Naive B cell (primary cell): ENCODE results near the gene DLGAP3. TPM values are rescaled to one million over a fixed set of nuclear protein-coding genes. Genes with fewer than 3 reads are reported as not detected.
"Not testable (repeated sequence)": the region's sequence is repeated elsewhere in the genome, so short reads cannot be mapped to it uniquely, and the experiment has no call there.

Source experiments
- ATAC-seq, 2 donors: fragments of 150-1000 bp; cut with Tn5 transposase; 2 replicates each; pipeline ENCODE4 v1.10.0; 2021; ENCODE audit warnings: low read depth in 2 of 2, mild to moderate bottlenecking in 2 of 2, moderate library complexity in 2 of 2
- DNase-seq: peaks from one replicate; pipeline ENCODE4 v3.0.0; 2022
- H3K27ac Mint-ChIP-seq, 6 donors: one replicate each; pipeline ENCODE4 v1.8.0; 2020 to 2022; ENCODE audit warnings: mild to moderate bottlenecking in 6 of 6, mixed read lengths in 6 of 6, moderate library complexity in 5 of 6, inconsistent platforms in 2 of 6
- H3K27me3 Mint-ChIP-seq, 3 donors: one replicate each; pipeline ENCODE4 v1.8.0; 2021 to 2022; ENCODE audit warnings: mixed read lengths in 3 of 3, mild to moderate bottlenecking in 1 of 3
- H3K36me3 Mint-ChIP-seq, 2 donors: one replicate each; pipeline ENCODE4 v1.8.0; 2020 to 2022; ENCODE audit warnings: mixed read lengths in 2 of 2, inconsistent platforms in 1 of 2, mild to moderate bottlenecking in 1 of 2
- H3K4me1 Mint-ChIP-seq, 3 donors: one replicate each; pipeline ENCODE4 v1.8.0; 2020 to 2022; ENCODE audit warnings: mixed read lengths in 3 of 3, inconsistent platforms in 1 of 3, mild to moderate bottlenecking in 1 of 3, moderate library complexity in 1 of 3
- H3K4me3 Mint-ChIP-seq, 8 donors: one replicate each; pipeline ENCODE4 v1.8.0; 2020 to 2022; ENCODE audit warnings: mild to moderate bottlenecking in 8 of 8, mixed read lengths in 8 of 8, moderate library complexity in 8 of 8, inconsistent platforms in 2 of 8
- H3K9me3 Mint-ChIP-seq, 7 donors: one replicate each; pipeline ENCODE4 v1.8.0; 2020 to 2022; ENCODE audit warnings: mixed read lengths in 7 of 7, mild to moderate bottlenecking in 5 of 7, inconsistent platforms in 2 of 7, moderate library complexity in 1 of 7
- polyA plus RNA-seq, 6 donors: library from polyadenylated mRNA; unstranded; fragments of 300-500 nt; fragmentation: Illumina TruSeq; gene quantifications; one replicate each; pipeline ENCODE4 v1.2.3, GENCODE V29; 2021; ENCODE audit warnings: low read depth in 6 of 6

Gene DLGAP3
- polyA plus RNA-seq, 6 donors from 2014 or later: 0.25 to 1.4 (median 0.41) TPM; not detected in 1

GRCh38 chr1:34827341-34827941 lies 102.0 kb downstream of the DLGAP3 start:
- H3K9me3 Mint-ChIP-seq: peaks cover 0 to 3% (median 0%) of the 10 kb centered on the region in 7 donors
- H3K4me1 Mint-ChIP-seq: peaks cover 3 to 7% (median 4%) of the 10 kb centered on the region in 3 donors
- no peak overlapping the region for H3K4me3 Mint-ChIP-seq
- H3K27ac Mint-ChIP-seq: no peak overlapping the region
- H3K36me3 Mint-ChIP-seq: no peaks in the 10 kb centered on the region
- ATAC-seq (no peak), DNase-seq (no peak)
- H3K27me3 Mint-ChIP-seq: no peaks in the 10 kb centered on the region

DNA sequence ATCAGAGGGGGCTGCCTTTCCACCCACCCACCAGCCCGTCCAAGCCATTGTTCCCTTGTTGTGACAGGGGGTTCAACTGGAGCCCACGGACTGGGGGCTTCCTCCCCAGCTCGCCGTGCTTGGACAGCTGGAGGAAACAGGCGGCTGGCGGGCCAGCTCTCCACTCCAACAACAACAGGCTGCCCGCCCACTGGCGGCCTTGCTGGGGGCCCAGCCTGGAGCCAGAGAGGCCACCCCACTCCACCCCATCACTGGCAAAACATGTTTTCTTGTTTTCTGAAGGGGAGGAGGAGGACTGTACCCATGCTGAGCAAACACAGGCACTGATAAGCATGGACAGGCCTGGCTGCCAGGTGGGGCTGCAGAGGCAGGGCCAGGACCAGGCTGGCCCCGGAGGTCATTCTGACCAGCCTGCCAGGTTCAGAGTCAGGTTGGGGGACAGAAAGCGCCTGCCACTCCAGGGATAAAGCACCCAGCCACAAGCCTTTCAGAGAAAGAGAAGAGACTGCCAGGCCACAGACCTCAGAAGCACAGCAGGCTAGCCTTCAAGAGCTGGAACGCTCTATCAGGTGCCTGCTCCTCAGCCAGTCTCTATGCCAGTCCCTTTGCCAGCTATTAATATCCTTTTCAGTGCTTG lies 103.9 kb downstream of the DLGAP3 start:
- DNase-seq (no peak), ATAC-seq (no peak)
- no peaks in the 10 kb centered on the region for H3K27me3 Mint-ChIP-seq
- no peak overlapping the region for H3K4me3 Mint-ChIP-seq
- H3K36me3 Mint-ChIP-seq: no peaks in the 10 kb centered on the region
- peaks cover 11 to 13% (median 13%) of the 10 kb centered on the region in 3 donors for H3K4me1 Mint-ChIP-seq
- peaks cover 0 to 3% (median 0%) of the 10 kb centered on the region in 7 donors for H3K9me3 Mint-ChIP-seq
- no peak overlapping the region for H3K27ac Mint-ChIP-seq

- no peak overlapping the region for H3K27ac Mint-ChIP-seq
- H3K9me3 Mint-ChIP-seq: peaks cover 0 to 5% (median 0%) of the 10 kb centered on the region in 7 donors
- ATAC-seq: no peak
- no peak for DNase-seq
- H3K36me3 Mint-ChIP-seq: no peaks in the 10 kb centered on the region
- no peaks in the 10 kb centered on the region for H3K27me3 Mint-ChIP-seq
- peaks cover 11 to 13% (median 13%) of the 10 kb centered on the region in 3 donors for H3K4me1 Mint-ChIP-seq
- no peak overlapping the region for H3K4me3 Mint-ChIP-seq
Measured at GRCh38 chr1:34824817-34825454, 104.5 kb downstream of the DLGAP3 start.

DNA sequence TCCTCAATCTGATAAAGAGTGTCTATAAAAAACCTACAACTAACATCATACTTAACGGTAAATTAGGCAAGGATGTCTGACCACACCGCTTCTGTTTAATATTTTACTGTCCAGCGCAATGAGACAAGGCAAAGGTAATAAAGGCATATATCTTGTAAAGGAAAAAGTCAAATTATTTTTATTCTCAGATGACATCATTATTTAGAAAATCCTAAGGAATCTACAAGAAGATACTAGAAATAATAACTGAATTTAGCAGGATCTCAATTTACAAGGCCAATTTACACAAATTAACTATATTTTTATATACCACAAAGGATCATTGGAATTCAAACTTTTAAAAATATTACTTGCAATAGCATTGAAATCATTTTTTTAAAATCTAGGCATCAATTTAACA lies 107.2 kb downstream of the DLGAP3 start:
- H3K27me3 Mint-ChIP-seq: no peaks in the 10 kb centered on the region
- peak overlapping the region in 1 of 6 donors; percentile 18 for H3K27ac Mint-ChIP-seq
- peaks cover 7 to 10% (median 9%) of the 10 kb centered on the region in 3 donors for H3K4me1 Mint-ChIP-seq
- no peaks in the 10 kb centered on the region for H3K36me3 Mint-ChIP-seq
- DNase-seq (no peak), ATAC-seq (no peak)
- H3K4me3 Mint-ChIP-seq: no peak overlapping the region
- H3K9me3 Mint-ChIP-seq: peaks cover 0 to 5% (median 0%) of the 10 kb centered on the region in 7 donors

DNA sequence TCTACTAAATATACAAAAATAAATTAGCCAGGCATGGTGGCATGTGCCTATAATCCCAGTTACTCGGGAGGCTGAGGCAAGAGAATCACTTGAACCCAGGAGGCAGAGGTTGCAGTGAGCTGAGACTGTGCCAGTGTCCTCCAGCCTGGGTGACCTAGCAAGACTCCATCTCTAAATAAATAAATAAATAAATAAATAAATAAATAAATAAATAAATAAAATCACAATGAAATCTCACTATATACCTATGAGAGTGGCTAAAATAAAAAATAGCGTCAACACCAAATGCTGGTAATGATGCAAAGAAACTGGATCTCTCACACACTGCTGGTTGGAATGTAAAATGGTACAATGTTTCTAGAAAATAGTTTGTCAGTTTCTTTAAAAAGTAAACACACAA lies 110.6 kb downstream of the DLGAP3 start:
- not testable (repeated sequence) for H3K9me3 Mint-ChIP-seq, DNase-seq, H3K4me1 Mint-ChIP-seq, H3K4me3 Mint-ChIP-seq, H3K27ac Mint-ChIP-seq, H3K27me3 Mint-ChIP-seq, H3K36me3 Mint-ChIP-seq, ATAC-seq

- DNase-seq (no peak), ATAC-seq (no peak)
- H3K4me1 Mint-ChIP-seq: peaks cover under 1 to 5% (median 4%) of the 10 kb centered on the region in 3 donors
- no peaks in the 10 kb centered on the region for H3K27me3 Mint-ChIP-seq
- H3K27ac Mint-ChIP-seq: no peak overlapping the region
- peak overlapping the region in 1 of 8 donors; percentile 44 for H3K4me3 Mint-ChIP-seq
- H3K36me3 Mint-ChIP-seq: no peaks in the 10 kb centered on the region
- peaks cover 0 to 3% (median 0%) of the 10 kb centered on the region in 7 donors for H3K9me3 Mint-ChIP-seq
Measured at GRCh38 chr1:34816778-34817177, 112.7 kb downstream of the DLGAP3 start.

- Mint-ChIP-seq H3K4me3 (peak overlapping the region in 1 of 8 donors; percentile 44), H3K27me3 (no peaks in the 10 kb centered on the region), H3K4me1 (peaks cover 0 to under 1% (median 0%) of the 10 kb centered on the region in 3 donors), H3K36me3 (no peaks in the 10 kb centered on the region), H3K27ac (no peak overlapping the region), H3K9me3 (peaks cover 0 to 3% (median 0%) of the 10 kb centered on the region in 7 donors)
- no peak for DNase-seq
- no peak for ATAC-seq
Measured at GRCh38 chr1:34816332-34816731, 113.1 kb downstream of the DLGAP3 start.

Other genes starting within 250 kb of the DLGAP3 start
- not detected for gene GJB5, start 174.6 kb downstream of the DLGAP3 start, polyA plus RNA-seq
- not detected for gene GJB4, start 169.9 kb downstream of the DLGAP3 start, polyA plus RNA-seq
- not detected for gene GJB3, start 148.4 kb downstream of the DLGAP3 start, polyA plus RNA-seq
- gene GJA4, start 136.7 kb downstream of the DLGAP3 start, polyA plus RNA-seq: not detected
- gene SMIM12, start 69.9 kb downstream of the DLGAP3 start, polyA plus RNA-seq: 100 to 1,000 TPM in 1 of 6 donors, 10 to 100 TPM in 5; 66.8 to 124 (median 73.1) TPM
- gene TMEM35B, start 55.7 kb upstream of the DLGAP3 start, polyA plus RNA-seq: 10 to 100 TPM; 36.0 to 89.6 (median 77.9) TPM
- gene ZMYM6, start 102.3 kb upstream of the DLGAP3 start, polyA plus RNA-seq: 10 to 100 TPM in 4 of 6 donors, 1 to 10 TPM in 2; 8.0 to 18.9 (median 12.7) TPM
- 10 to 100 TPM; 10.7 to 15.7 (median 13.4) TPM for gene ZMYM1, start 149.7 kb upstream of the DLGAP3 start, polyA plus RNA-seq